IMR-90 (cell line): ENCODE results near the gene DEAF1. TPM values are rescaled to one million over a fixed set of nuclear protein-coding genes. Genes with fewer than 3 reads are reported as not detected.

Experiments used
- ATAC-seq: fragments of 200-7000 bp; cut with Tn5 transposase; 2 replicates; pipeline ENCODE4 v1.9.1; 2020; ENCODE audit warnings: low read depth, mild to moderate bottlenecking, moderate library complexity
- BruUV-seq: library from RNA; stranded (reverse); fragments of 400-500 nt; replicated peaks from 2 replicates; lab custom pipeline; 2021; lab: Mats Ljungman, UMichigan
- CTCF ChIA-PET: fragments of 300-600 bp; formaldehyde crosslinking; extraction: SDS; loops from one replicate; lab custom pipeline; 2021; ENCODE audit warnings: antibody characterized with exemption; lab: Yijun Ruan, JAX
- POLR2A ChIA-PET: fragments of 300-600 bp; sonication (Branson Sonifier 250); formaldehyde crosslinking; loops from one replicate; lab custom pipeline; 2022; ENCODE audit warnings: antibody characterized with exemption; ENCODE audit not compliant: unreplicated experiment; lab: Charles Lee
- DNase-seq: peaks from one replicate; pipeline ENCODE4 v3.0.0; 2013
- H2AFZ ChIP-seq: replicated peaks from 2 replicates; pipeline ENCODE3; 2013; ENCODE audit warnings: low read length, mild to moderate bottlenecking; ENCODE audit not compliant: poor library complexity
- H2AK5ac ChIP-seq: 2 replicates; pipeline ENCODE4 v1.6.1; 2013; ENCODE audit warnings: low read depth, low read length, inconsistent platforms
- H2AK9ac ChIP-seq: replicated peaks from 2 replicates; pipeline ENCODE3; 2013; ENCODE audit warnings: mild to moderate bottlenecking, low read depth, low read length, moderate library complexity; ENCODE audit not compliant: poor library complexity
- H2BK120ac ChIP-seq: 2 replicates; pipeline ENCODE4 v1.6.1; 2013; ENCODE audit warnings: low read depth, low read length, inconsistent platforms
- H2BK15ac ChIP-seq: 3 replicates; pipeline ENCODE4 v1.6.1; 2013; ENCODE audit warnings: low read depth, low read length, inconsistent platforms
- H2BK20ac ChIP-seq: 2 replicates; pipeline ENCODE4 v1.6.1; 2013; ENCODE audit warnings: low read depth, mild to moderate bottlenecking, inconsistent platforms, low read length, moderate library complexity
- H2BK5ac ChIP-seq: 2 replicates; pipeline ENCODE4 v1.6.1; 2013; ENCODE audit warnings: mild to moderate bottlenecking, low read depth, low read length, inconsistent platforms; ENCODE audit not compliant: poor library complexity, severe bottlenecking
- H3K14ac ChIP-seq: replicated peaks from 2 replicates; pipeline ENCODE4 v1.6.1; 2013; ENCODE audit warnings: low read depth, low read length, inconsistent platforms
- H3K18ac ChIP-seq: 2 replicates; pipeline ENCODE4 v1.6.1; 2013; ENCODE audit warnings: low read depth, low read length, control low read depth
- H3K23ac ChIP-seq: 2 replicates; pipeline ENCODE4 v1.6.1; 2013; ENCODE audit warnings: low read depth, low read length, inconsistent platforms
- H3K27ac ChIP-seq: 2 replicates; pipeline ENCODE4 v1.5.1; 2013; ENCODE audit warnings: mild to moderate bottlenecking, control low read depth, low read length; ENCODE audit not compliant: insufficient read depth
- H3K27me3 ChIP-seq: 2 replicates; pipeline ENCODE4 v1.6.1; 2013; ENCODE audit warnings: low read length; ENCODE audit not compliant: control insufficient read depth, insufficient read depth
- H3K36me3 ChIP-seq: 2 replicates; pipeline ENCODE4 v1.6.1; 2013; ENCODE audit warnings: low read length, mixed read lengths; ENCODE audit not compliant: control insufficient read depth, insufficient read depth
- H3K4ac ChIP-seq: 2 replicates; pipeline ENCODE4 v1.6.1; 2013; ENCODE audit warnings: low read depth, low read length, inconsistent platforms
- H3K4me1 ChIP-seq: 2 replicates; pipeline ENCODE4 v1.6.1; 2013; ENCODE audit warnings: low read length, mixed read lengths; ENCODE audit not compliant: control insufficient read depth, insufficient read depth
- H3K4me2 ChIP-seq: 2 replicates; pipeline ENCODE4 v1.6.1; 2013; ENCODE audit warnings: low read depth, mild to moderate bottlenecking, control low read depth, low read length, moderate library complexity
- H3K4me3 ChIP-seq: 2 replicates; pipeline ENCODE4 v1.5.1; 2013; ENCODE audit warnings: low read depth, mild to moderate bottlenecking, control low read depth, low read length, moderate library complexity; ENCODE audit not compliant: insufficient read depth
- H3K56ac ChIP-seq: 2 replicates; pipeline ENCODE4 v1.6.1; 2013; ENCODE audit warnings: low read length, inconsistent platforms; ENCODE audit not compliant: insufficient read depth; ENCODE audit errors: extremely low read depth
- H3K79me1 ChIP-seq, 2 experiments: 2 replicates each; pipeline ENCODE4 v1.6.1; 2013; ENCODE audit warnings: low read length in 2 of 2, inconsistent platforms in 1 of 2, low read depth in 1 of 2
- H3K9ac ChIP-seq: 2 replicates; pipeline ENCODE4 v1.6.1; 2013; ENCODE audit warnings: low read depth, low read length, control low read depth
- H3K9me1 ChIP-seq: 2 replicates; pipeline ENCODE4 v1.6.1; 2013; ENCODE audit warnings: low read length, inconsistent platforms; ENCODE audit not compliant: insufficient read depth
- H3K9me3 ChIP-seq: 2 replicates; pipeline ENCODE4 v1.6.1; 2013; ENCODE audit warnings: low read length; ENCODE audit not compliant: control insufficient read depth, insufficient read depth
- H4K20me1 ChIP-seq: 2 replicates; pipeline ENCODE4 v1.6.1; 2013; ENCODE audit warnings: low read length, inconsistent platforms; ENCODE audit not compliant: insufficient read depth
- H4K5ac ChIP-seq: 2 replicates; pipeline ENCODE4 v1.6.1; 2013; ENCODE audit warnings: mild to moderate bottlenecking, low read depth, low read length, control low read depth
- H4K8ac ChIP-seq, 2 experiments: 2 replicates each; pipeline ENCODE4 v1.6.1; 2013; ENCODE audit warnings: low read depth in 2 of 2, low read length in 2 of 2, control low read depth in 1 of 2, inconsistent platforms in 1 of 2
- H4K91ac ChIP-seq: 2 replicates; pipeline ENCODE4 v1.6.1; 2013; ENCODE audit warnings: low read depth, low read length, inconsistent platforms; ENCODE audit not compliant: insufficient read depth
- NFE2L2 ChIP-seq: fragments of 150-350 bp; IDR thresholded peaks from 2 replicates; pipeline ENCODE4 v1.6.1; 2016; ENCODE audit warnings: low read depth, mild to moderate bottlenecking, low read length
- RAD21 ChIP-seq: IDR thresholded peaks from 2 replicates; pipeline ENCODE4 v1.6.1; 2012; ENCODE audit warnings: low read length, improper control_type of control experiment
- SMC3 ChIP-seq: fragments of 150-350 bp; IDR thresholded peaks from 2 replicates; pipeline ENCODE4 v1.6.1; 2016; ENCODE audit warnings: low read depth, mild to moderate bottlenecking, antibody characterized with exemption, low read length, moderate library complexity
- WGBS, 2 experiments: methylation state at CpG; one replicate each; pipeline versions ENCODE4 v1.1.5 to v1.1.7; 2013; ENCODE audit warnings: missing lambda C conversion rate in 2 of 2; ENCODE audit not compliant: insufficient read length in 1 of 2; ENCODE audit errors: extremely low coverage in 2 of 2; 5-methylcytosine and 5-hydroxymethylcytosine counted together
- dilution Hi-C: fragments of 300-500 bp; cut with HindIII; formaldehyde crosslinking; loops from one replicate; pipeline ENCODE4 v1.14.3; 2018; ENCODE audit warnings: low sequenced_read_pairs; ENCODE audit not compliant: unreplicated experiment
- in situ Hi-C: fragments of 300-500 bp; cut with MboI; formaldehyde crosslinking; loops from 3 replicates; pipeline ENCODE4 v1.14.3; 2019; ENCODE audit warnings: low sequenced_read_pairs, inconsistent platforms, mixed read lengths
- intact Hi-C: fragments of 100-400 bp; cut with micrococcal nuclease; formaldehyde crosslinking; loops from 2 replicates; pipeline ENCODE4 v1.10.0; 2022
- polyA plus RNA-seq, 3 experiments: library from polyadenylated mRNA; depleted of rRNA; stranded (reverse); fragments of >200 nt; gene quantifications; 2 replicates each; pipeline ENCODE4 v1.2.3, GENCODE V29; 2012; ENCODE audit warnings: low replicate concordance in 1 of 3
- total RNA-seq: library from RNA; depleted of rRNA; stranded (reverse); fragments of >200 nt; gene quantifications from 2 replicates; pipeline ENCODE4 v1.2.3, GENCODE V29; 2012
- TF ChIP-seq, protein P1 (sequence below): conservative IDR thresholded peaks from 2 replicates; pipeline ENCODE4 v1.5.1; 2012; ENCODE audit warnings: mild to moderate bottlenecking, low read depth, low read length, improper control_type of control experiment

The DEAF1 gene
- total and polyA plus RNA-seq, 2 of the 4 experiments (the other 2 are of a cell fraction) = 22.9 to 31.6 TPM

DNA sequence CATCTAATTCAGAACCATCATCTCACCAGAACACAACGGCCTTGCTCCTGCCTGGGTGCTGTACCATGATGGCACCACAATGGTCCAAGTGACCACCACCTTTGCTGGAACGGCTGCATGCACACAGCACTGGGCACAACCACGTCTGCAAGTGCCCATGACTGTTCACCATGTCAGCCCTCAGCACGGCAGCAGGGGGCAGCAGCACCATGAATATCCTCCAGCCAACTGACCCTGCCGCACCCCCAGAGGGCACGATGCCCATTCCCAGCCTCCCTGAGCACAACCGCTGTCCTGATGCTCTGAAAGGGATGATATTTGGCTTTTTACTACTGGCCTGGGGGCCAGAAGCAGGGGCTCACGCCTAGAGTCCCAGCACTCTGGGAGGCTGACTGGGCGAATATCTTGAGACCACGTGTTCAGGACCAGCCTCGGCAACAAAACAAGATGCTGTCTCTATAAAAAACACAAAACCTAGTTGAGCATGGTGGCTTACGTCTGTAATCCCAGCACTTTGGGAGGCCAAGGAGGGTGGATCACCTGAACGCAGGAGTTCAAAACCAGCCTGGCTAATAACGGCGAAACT, 32.2 kb downstream of the DEAF1 start:
- H2BK120ac ChIP-seq = no peak overlapping the region
- dilution Hi-C loops = no loop called here
- H3K79me1 ChIP-seq = peaks cover 13 to 23% of the 10 kb centered on the region in 2 experiments; a peak in 2 of 4 replicates
- no peak overlapping the region for H3K56ac ChIP-seq
- H3K9me1 ChIP-seq = no peaks in the 10 kb centered on the region
- in situ Hi-C loops = loop anchor here (5.0 kb wide), 1 partner anchor 75 kb away; no protein-coding TSS in a partner anchor
- intact Hi-C loops = loop anchor here (1.0 kb wide), 2 partner anchors 61 to 121 kb away; no protein-coding TSS in a partner anchor
- H2AFZ ChIP-seq = no peak overlapping the region
- no peak overlapping the region for H4K5ac ChIP-seq
- CTCF ChIA-PET = no interaction called here
- no TSS peak for BruUV-seq
- H4K20me1 ChIP-seq = peaks cover 8% of the 10 kb centered on the region
- no peak overlapping the region for H2AK9ac ChIP-seq
- H2BK20ac ChIP-seq = no peak overlapping the region
- H3K14ac ChIP-seq = no peak overlapping the region
- peaks cover 24% of the 10 kb centered on the region for H3K36me3 ChIP-seq
- 35% methylated on average over 7 of the region's 15 CpGs; no CpG with 5 or more reads in 1 of the 2 experiments for WGBS, 2 experiments
- H2AK5ac ChIP-seq = no peak overlapping the region
- H3K18ac ChIP-seq = no peak overlapping the region
- no peak overlapping the region for H3K23ac ChIP-seq
- H3K9ac ChIP-seq = no peak overlapping the region
- peak; percentile 47 for DNase-seq
- H2BK5ac ChIP-seq = no peak overlapping the region
- TF ChIP-seq SMC3 (peak; percentile 77), RAD21 (peak; percentile 76), NFE2L2 (no peak)
- TF ChIP-seq, protein P1, sequence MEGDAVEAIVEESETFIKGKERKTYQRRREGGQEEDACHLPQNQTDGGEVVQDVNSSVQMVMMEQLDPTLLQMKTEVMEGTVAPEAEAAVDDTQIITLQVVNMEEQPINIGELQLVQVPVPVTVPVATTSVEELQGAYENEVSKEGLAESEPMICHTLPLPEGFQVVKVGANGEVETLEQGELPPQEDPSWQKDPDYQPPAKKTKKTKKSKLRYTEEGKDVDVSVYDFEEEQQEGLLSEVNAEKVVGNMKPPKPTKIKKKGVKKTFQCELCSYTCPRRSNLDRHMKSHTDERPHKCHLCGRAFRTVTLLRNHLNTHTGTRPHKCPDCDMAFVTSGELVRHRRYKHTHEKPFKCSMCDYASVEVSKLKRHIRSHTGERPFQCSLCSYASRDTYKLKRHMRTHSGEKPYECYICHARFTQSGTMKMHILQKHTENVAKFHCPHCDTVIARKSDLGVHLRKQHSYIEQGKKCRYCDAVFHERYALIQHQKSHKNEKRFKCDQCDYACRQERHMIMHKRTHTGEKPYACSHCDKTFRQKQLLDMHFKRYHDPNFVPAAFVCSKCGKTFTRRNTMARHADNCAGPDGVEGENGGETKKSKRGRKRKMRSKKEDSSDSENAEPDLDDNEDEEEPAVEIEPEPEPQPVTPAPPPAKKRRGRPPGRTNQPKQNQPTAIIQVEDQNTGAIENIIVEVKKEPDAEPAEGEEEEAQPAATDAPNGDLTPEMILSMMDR = peak; percentile 71
- H3K27me3 ChIP-seq = no peaks in the 10 kb centered on the region
- H3K9me3 ChIP-seq = no peaks in the 10 kb centered on the region
- no peak overlapping the region; a peak in 1 of 4 replicates for H4K8ac ChIP-seq
- H3K4me2 ChIP-seq = no peak overlapping the region
- no peak overlapping the region for H2BK15ac ChIP-seq
- peak; percentile 90 for ATAC-seq
- no peak overlapping the region for H4K91ac ChIP-seq
- POLR2A ChIA-PET = no interaction called here
- no peak overlapping the region for H3K4ac ChIP-seq
- peaks cover 5% of the 10 kb centered on the region; the same call in 1 of the 2 replicates for H3K4me1 ChIP-seq
- H3K27ac ChIP-seq = no peak overlapping the region
- no peak overlapping the region for H3K4me3 ChIP-seq
